Measurements from ENCODE around the gene ADARB1.
A peak's percentile ranks its signal among the peaks of the same experiment; 100 is the strongest.
"Not testable (repeated sequence)": the region's sequence is repeated elsewhere in the genome, so short reads cannot be mapped to it uniquely, and the experiment has no call there.

ADARB1 gene

DNA sequence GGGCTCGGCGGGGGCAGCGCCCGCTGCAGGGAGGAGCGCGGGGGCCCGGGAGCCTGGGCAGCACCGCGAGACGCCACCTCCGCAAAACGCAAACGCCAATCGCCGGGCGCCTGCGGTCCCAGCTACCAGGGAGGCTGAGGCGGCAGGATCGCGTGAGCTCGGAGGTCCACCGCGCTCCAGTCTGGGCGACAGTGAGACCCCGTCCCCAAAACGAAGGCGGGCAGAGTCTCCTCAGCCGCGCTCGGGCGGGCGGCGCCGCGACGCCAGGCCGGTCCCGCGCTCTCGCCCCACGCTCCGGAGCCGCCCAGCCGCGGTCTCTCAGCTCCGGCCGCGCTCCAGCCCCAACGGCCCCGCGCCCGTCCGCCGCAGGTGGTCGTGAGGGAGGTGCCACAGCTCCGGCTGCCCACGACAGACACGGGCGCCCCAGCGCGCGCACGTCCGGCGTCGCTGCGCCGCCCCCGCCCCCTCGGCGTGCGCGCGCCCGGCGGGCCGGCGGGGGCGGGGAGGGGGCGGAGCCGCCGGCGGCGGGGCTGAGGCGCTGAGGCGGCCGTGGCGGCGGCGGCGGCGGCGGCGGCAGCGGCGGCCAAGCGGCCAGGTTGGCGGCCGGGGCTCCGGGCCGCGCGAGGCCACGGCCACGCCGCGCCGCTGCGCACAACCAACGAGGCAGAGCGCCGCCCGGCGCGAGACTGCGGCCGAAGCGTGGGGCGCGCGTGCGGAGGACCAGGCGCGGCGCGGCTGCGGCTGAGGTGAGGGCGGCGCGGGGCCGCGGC is at the start of gene ADARB1:
Gene ADARB1, plus strand, starts transcription at position 533 of the 770 bp plus-strand sequence. CDS start 97,077 bp downstream, outside the sequence.
- Mint-ChIP-seq H3K36me3 (peaks cover 11% of the 10 kb centered on the region), H3K9me3 (no peaks in the 10 kb centered on the region), H3K4me1 (peaks cover 42% of the 10 kb centered on the region), H3K27me3 (no peaks in the 10 kb centered on the region), H3K4me3 (peak within 1 kb of the TSS; percentile 96), H3K27ac (peak within 1 kb of the TSS; percentile 91)
- CTCF ChIA-PET, result interaction anchor here (1.1 to 1.2 kb wide), 2 partner anchors 55 to 64 kb away, joined by 3 to 5 read pairs; no protein-coding TSS in a partner anchor
- DNase-seq, result peak; percentile 71

DNA sequence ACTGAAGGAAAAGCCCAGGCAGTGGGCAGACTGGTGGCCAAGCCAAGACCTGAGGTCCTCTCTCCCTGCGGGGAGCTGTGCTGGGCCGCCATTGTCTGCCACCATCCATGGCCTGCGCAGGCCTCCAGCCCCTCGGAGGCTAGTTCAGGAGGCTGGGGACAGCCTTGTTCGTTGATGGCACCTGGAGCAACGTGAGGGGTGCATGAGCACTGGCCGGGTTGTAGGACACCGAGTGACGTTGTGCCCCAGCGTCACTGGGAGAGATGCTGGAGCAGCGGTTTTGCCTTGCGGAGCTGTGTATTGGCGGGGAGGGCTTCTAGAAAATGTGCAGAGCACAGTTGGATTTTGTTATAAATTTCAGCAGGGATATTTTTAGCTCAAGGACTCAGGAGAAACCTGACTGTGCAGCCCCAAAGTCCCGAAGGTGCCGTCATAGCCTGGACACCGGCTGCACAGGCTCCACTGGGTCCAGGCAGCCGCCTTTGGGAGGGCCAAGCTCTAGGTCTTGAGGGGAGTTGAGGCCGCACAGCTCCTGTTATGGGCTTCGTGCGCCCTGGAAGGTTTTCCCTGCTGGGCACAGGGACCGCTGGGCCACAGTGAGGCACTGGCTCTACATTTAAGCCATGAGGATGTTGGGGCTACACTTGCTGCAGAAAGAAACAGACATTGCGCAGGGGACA is 48.2 kb upstream of the ADARB1 start:
- Mint-ChIP-seq H3K9me3 (peaks cover 4% of the 10 kb centered on the region), H3K36me3 (no peaks in the 10 kb centered on the region), H3K27me3 (peaks cover 38% of the 10 kb centered on the region), H3K4me3 (no peak overlapping the region), H3K27ac (no peak overlapping the region), H3K4me1 (no peaks in the 10 kb centered on the region)
- CTCF ChIA-PET, result no interaction called here
- no peak for DNase-seq

DNA sequence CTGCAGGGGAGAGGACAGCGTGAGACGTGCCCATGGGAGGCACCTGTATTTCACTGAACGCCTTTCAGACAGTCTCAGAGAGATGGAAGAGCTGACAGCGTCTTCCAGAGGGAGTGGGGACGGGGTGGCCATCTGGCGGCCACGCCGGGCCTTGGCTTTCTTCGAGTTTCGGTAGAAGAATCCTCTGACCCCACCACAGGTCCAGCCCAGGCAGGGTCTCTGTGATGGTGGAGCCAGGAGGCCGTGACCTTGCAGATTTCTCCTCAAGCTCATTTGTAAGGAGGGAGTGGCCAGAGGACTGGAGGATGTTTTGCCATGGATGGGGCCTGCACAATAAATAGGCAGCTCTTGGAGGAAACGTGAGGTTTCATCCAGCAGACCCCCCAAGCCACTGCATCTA is 47.6 kb upstream of the ADARB1 start:
- H3K9me3 Mint-ChIP-seq, result peaks cover 4% of the 10 kb centered on the region
- CTCF ChIA-PET, result no interaction called here
- DNase-seq, result no peak
- no peaks in the 10 kb centered on the region for H3K4me1 Mint-ChIP-seq
- peaks cover 36% of the 10 kb centered on the region for H3K27me3 Mint-ChIP-seq
- no peak overlapping the region for H3K27ac Mint-ChIP-seq
- H3K4me3 Mint-ChIP-seq, result no peak overlapping the region
- H3K36me3 Mint-ChIP-seq, result no peaks in the 10 kb centered on the region

- no peak for DNase-seq
- H3K4me1 Mint-ChIP-seq, result no peaks in the 10 kb centered on the region
- peaks cover 4% of the 10 kb centered on the region for H3K9me3 Mint-ChIP-seq
- H3K36me3 Mint-ChIP-seq, result no peaks in the 10 kb centered on the region
- no peak overlapping the region for H3K27ac Mint-ChIP-seq
- CTCF ChIA-PET, result no interaction called here
- H3K4me3 Mint-ChIP-seq, result no peak overlapping the region
- peaks cover 34% of the 10 kb centered on the region for H3K27me3 Mint-ChIP-seq
These were observed 46.9 kb upstream of the ADARB1 start for GRCh38 chr21:45027241-45028196.

GRCh38 chr21:45028645-45029044 is 45.7 kb upstream of the ADARB1 start:
- CTCF ChIA-PET, DNase-seq, H3K9me3 Mint-ChIP-seq, H3K4me3 Mint-ChIP-seq, H3K36me3 Mint-ChIP-seq, H3K27ac Mint-ChIP-seq, H3K4me1 Mint-ChIP-seq: not testable (repeated sequence)
- H3K27me3 Mint-ChIP-seq, result peaks cover 34% of the 10 kb centered on the region

GRCh38 chr21:45029298-45029947 is 45.0 kb upstream of the ADARB1 start:
- CTCF ChIA-PET, result no interaction called here
- Mint-ChIP-seq H3K27me3 (peaks cover 40% of the 10 kb centered on the region), H3K9me3 (no peaks in the 10 kb centered on the region), H3K4me1 (no peaks in the 10 kb centered on the region), H3K4me3 (no peak overlapping the region), H3K36me3 (no peaks in the 10 kb centered on the region), H3K27ac (no peak overlapping the region)
- no peak for DNase-seq

DNA sequence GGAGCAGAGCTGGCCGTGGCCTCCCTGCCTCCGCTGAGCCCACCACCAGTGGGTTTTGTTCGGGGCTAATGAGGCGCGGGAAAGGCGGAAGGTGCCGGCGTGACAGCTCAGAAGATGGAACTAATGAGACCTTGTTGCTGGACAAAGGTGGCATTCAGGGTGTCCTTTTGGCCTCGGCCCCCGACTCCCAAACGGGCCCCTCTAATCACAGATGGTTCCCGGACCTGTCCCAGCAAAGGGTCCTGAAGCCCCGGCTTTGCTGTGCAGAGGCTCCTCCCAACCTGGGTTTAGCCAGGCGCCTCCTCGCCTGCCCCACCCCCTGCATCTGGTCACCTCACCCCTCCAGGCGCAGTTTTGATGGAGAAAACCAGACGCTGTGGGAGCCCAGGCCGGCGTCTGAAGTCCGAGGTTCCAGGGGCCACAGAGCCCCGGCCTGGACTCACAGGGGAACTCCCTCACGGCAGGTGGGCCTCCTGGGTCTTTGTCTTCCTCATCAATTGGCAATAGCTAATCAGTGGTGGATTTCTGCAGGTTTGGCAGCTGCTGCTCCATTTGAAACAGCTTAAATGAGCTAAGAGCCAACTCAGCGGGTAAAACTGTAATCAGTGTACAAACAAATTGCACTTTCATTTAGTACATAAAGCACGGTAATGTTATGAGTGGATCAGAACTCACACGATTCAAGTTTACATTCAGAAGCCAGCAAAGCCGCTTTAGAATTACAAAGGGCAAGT is 44.3 kb upstream of the ADARB1 start:
- H3K27me3 Mint-ChIP-seq, result peaks cover 47% of the 10 kb centered on the region
- H3K27ac Mint-ChIP-seq, result no peak overlapping the region
- CTCF ChIA-PET, result no interaction called here
- no peaks in the 10 kb centered on the region for H3K9me3 Mint-ChIP-seq
- no peak for DNase-seq
- no peak overlapping the region for H3K4me3 Mint-ChIP-seq
- no peaks in the 10 kb centered on the region for H3K36me3 Mint-ChIP-seq
- H3K4me1 Mint-ChIP-seq, result no peaks in the 10 kb centered on the region

- Mint-ChIP-seq H3K9me3 (peaks cover 4% of the 10 kb centered on the region), H3K4me3 (no peak overlapping the region), H3K27me3 (peaks cover 50% of the 10 kb centered on the region), H3K36me3 (no peaks in the 10 kb centered on the region), H3K4me1 (no peaks in the 10 kb centered on the region), H3K27ac (no peak overlapping the region)
- CTCF ChIA-PET, result no interaction called here
- no peak for DNase-seq
These were observed 43.5 kb upstream of the ADARB1 start for GRCh38 chr21:45030682-45031570.

- Mint-ChIP-seq H3K27ac (no peak overlapping the region), H3K4me3 (no peak overlapping the region), H3K4me1 (no peaks in the 10 kb centered on the region), H3K27me3 (peaks cover 50% of the 10 kb centered on the region), H3K9me3 (peaks cover 9% of the 10 kb centered on the region), H3K36me3 (no peaks in the 10 kb centered on the region)
- CTCF ChIA-PET, result no interaction called here
- DNase-seq, result no peak
These were observed 42.7 kb upstream of the ADARB1 start for GRCh38 chr21:45031571-45032191.

GRCh38 chr21:45032332-45032731 is 42.0 kb upstream of the ADARB1 start:
- no peak for DNase-seq
- no peak overlapping the region for H3K4me3 Mint-ChIP-seq
- no peaks in the 10 kb centered on the region for H3K4me1 Mint-ChIP-seq
- peaks cover 50% of the 10 kb centered on the region for H3K27me3 Mint-ChIP-seq
- H3K27ac Mint-ChIP-seq, result no peak overlapping the region
- H3K9me3 Mint-ChIP-seq, result peaks cover 15% of the 10 kb centered on the region
- CTCF ChIA-PET, result no interaction called here
- no peaks in the 10 kb centered on the region for H3K36me3 Mint-ChIP-seq

DNA sequence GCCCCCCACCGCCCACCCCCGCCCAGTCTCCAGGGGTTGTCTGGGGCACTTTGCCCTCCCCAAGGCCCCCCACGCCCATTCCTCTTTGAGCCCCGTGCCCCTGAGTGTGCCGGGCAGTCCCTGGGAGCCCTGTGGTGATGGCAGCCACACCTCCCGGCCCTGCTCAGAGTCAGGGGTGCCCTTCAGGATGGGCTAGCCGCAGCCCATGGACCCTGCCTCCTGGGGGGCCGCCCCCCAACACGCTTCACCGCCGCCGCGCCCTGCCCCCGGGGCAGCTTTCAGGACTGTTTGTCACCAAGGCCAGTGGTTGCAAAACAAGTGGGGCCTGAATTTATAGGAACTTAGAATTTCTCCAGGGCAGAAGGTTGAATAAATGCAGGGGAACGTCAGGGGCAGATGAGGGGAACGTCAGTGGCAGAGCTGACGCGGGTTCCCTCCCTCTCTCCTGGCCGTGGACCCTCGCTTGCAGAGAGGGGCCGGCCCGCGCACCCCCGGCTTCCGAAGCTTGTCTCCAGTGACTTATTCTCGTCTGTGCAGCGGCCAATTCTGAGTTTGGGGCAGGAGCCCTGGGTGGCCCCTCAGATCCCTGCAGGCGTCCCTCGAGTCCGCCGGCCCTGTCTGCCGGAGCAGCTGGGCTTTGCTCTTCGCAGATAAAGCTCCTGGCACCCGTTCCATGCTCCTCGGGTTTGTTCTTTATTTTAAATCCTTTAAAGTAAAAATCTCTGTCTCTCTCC is 41.2 kb upstream of the ADARB1 start:
- no peaks in the 10 kb centered on the region for H3K36me3 Mint-ChIP-seq
- no peak overlapping the region for H3K27ac Mint-ChIP-seq
- H3K9me3 Mint-ChIP-seq, result peaks cover 16% of the 10 kb centered on the region
- peaks cover 50% of the 10 kb centered on the region for H3K27me3 Mint-ChIP-seq
- H3K4me1 Mint-ChIP-seq, result no peaks in the 10 kb centered on the region
- CTCF ChIA-PET, result no interaction called here
- no peak overlapping the region for H3K4me3 Mint-ChIP-seq
- no peak for DNase-seq

Data from activated naive CD4-positive, alpha-beta T cell treated with anti-CD3 and anti-CD28 coated beads, Interleukin-2, amount 10 ng/mL, durations not matched to agents 7 days and 5 days (primary cell).